Calu3 (cell line): Measurements from ENCODE around the gene CALML6. TPM values are rescaled to one million over a fixed set of nuclear protein-coding genes. Genes with fewer than 3 reads are reported as not detected.
"Not testable (repeated sequence)": the region's sequence is repeated elsewhere in the genome, so short reads cannot be mapped to it uniquely, and the experiment has no call there.

Source experiments
- BruUV-seq: library from RNA; stranded (reverse); fragments of 400-500 nt; replicated peaks from 2 replicates; lab custom pipeline; 2021; lab: Mats Ljungman, UMichigan
- CTCF ChIA-PET: fragments of 300-600 bp; sonication (Branson Sonifier 250); formaldehyde crosslinking; loops from one replicate; lab custom pipeline; 2022; ENCODE audit warnings: antibody characterized with exemption; lab: Charles Lee
- DNase-seq: peaks from one replicate; pipeline ENCODE4 v3.0.0; 2022
- H3K27ac Mint-ChIP-seq: one replicate; pipeline ENCODE4 v1.8.0; 2022; ENCODE audit warnings: mixed read lengths; ENCODE audit not compliant: unreplicated experiment
- H3K27me3 Mint-ChIP-seq: one replicate; pipeline ENCODE4 v1.8.0; 2022; ENCODE audit warnings: mixed read lengths; ENCODE audit not compliant: unreplicated experiment
- H3K36me3 Mint-ChIP-seq: one replicate; pipeline ENCODE4 v1.8.0; 2022; ENCODE audit warnings: mild to moderate bottlenecking, moderate library complexity, mixed read lengths; ENCODE audit not compliant: insufficient read depth, unreplicated experiment
- H3K4me1 Mint-ChIP-seq: one replicate; pipeline ENCODE4 v1.8.0; 2022; ENCODE audit warnings: mild to moderate bottlenecking, low read depth, mixed read lengths; ENCODE audit not compliant: unreplicated experiment
- H3K4me3 Mint-ChIP-seq: one replicate; pipeline ENCODE4 v1.8.0; 2022; ENCODE audit warnings: mild to moderate bottlenecking, low read depth, moderate library complexity, mixed read lengths; ENCODE audit not compliant: unreplicated experiment
- H3K9me3 Mint-ChIP-seq: one replicate; pipeline ENCODE4 v1.8.0; 2022; ENCODE audit warnings: low read depth, mixed read lengths; ENCODE audit not compliant: unreplicated experiment
- intact Hi-C: fragments of 100-400 bp; cut with micrococcal nuclease; formaldehyde crosslinking; loops from one replicate; pipeline ENCODE4 v1.10.0; 2022; ENCODE audit not compliant: unreplicated experiment
- total RNA-seq: library from RNA; stranded (reverse); gene quantifications from 2 replicates; pipeline ENCODE4 v1.2.3, GENCODE V29; 2022
- TF ChIP-seq, protein P1 (sequence below): fragments of 200-600 bp; IDR thresholded peaks from one replicate; pipeline ENCODE4 v1.8.0; 2022; ENCODE audit warnings: antibody characterized with exemption; ENCODE audit not compliant: unreplicated experiment

The CALML6 gene
- total RNA-seq, 1 experiment from 2014 or later, result 0.59 TPM

DNA sequence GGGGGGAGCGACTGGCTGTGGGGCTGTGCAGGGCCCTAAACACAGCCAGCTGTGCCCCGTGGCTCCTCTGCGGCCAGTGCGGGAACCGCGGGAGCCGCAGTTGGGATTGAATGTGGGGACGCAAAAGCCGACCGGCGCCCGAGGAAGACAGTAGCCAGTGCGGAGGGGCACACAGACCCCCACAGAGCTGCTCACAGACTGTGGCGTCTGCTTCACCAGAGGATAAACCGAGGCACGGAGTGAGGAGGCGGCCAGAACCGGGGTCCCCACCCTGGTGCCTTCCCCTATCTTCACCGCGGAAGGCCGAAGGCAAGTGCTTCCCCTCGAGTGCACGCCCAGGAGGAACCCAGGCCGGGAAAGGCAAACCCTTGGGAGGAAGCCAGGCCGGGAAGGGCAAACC lies 12.7 kb downstream of the CALML6 start:
- CTCF ChIA-PET, result no interaction called here
- TF ChIP-seq, protein P1, sequence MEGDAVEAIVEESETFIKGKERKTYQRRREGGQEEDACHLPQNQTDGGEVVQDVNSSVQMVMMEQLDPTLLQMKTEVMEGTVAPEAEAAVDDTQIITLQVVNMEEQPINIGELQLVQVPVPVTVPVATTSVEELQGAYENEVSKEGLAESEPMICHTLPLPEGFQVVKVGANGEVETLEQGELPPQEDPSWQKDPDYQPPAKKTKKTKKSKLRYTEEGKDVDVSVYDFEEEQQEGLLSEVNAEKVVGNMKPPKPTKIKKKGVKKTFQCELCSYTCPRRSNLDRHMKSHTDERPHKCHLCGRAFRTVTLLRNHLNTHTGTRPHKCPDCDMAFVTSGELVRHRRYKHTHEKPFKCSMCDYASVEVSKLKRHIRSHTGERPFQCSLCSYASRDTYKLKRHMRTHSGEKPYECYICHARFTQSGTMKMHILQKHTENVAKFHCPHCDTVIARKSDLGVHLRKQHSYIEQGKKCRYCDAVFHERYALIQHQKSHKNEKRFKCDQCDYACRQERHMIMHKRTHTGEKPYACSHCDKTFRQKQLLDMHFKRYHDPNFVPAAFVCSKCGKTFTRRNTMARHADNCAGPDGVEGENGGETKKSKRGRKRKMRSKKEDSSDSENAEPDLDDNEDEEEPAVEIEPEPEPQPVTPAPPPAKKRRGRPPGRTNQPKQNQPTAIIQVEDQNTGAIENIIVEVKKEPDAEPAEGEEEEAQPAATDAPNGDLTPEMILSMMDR, result no peak
- Mint-ChIP-seq H3K27me3 (peaks cover 35% of the 10 kb centered on the region), H3K4me1 (no peaks in the 10 kb centered on the region), H3K27ac (no peak overlapping the region), H3K4me3 (no peak overlapping the region), H3K9me3 (no peaks in the 10 kb centered on the region), H3K36me3 (no peaks in the 10 kb centered on the region)
- intact Hi-C loops, result no loop called here
- no peak for DNase-seq
- BruUV-seq, result no TSS peak

DNA sequence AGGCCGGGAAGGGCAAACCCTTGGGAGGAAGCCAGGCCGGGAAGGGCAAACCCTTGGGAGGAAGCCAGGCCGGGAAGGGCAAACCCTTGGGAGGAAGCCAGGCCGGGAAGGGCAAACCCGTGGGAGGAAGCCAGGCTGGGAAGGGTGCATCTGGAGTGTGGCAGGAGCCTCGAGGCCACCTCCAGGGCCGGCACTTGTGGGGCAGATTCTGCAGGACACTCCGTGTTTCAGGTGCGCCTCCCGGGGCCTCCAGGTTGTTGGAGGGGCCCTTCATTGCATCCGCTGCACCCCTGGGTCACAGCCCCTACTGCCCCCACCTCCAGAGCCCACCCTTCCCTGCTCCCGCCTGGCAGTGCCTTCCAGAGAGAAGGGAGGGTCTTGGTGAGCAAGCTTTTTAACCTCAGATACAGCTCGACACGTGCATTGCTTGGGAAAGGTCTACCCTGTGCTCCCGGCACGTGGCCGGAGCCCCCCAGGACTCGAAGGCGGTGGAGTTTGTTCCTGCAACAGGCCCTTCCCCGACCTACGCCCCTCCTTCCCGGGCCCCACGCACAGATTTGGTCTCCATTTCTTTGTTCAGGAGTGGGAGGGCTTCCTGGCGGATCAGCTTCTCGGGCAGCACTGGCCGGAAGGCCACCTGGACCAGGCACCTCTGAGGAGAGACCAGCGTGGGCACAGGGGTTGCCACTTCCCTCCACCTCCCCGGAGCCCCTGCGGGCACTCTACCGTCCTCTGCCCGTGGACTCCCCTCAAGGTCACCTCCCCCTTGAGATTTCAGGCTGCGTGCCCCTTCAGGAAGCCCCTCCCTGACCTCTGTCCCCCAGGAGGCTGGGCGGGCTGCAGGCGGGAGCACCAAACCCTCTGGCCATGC lies 13.4 kb downstream of the CALML6 start:
- H3K27me3 Mint-ChIP-seq, result peaks cover 35% of the 10 kb centered on the region
- H3K36me3 Mint-ChIP-seq, result no peaks in the 10 kb centered on the region
- no peak overlapping the region for H3K4me3 Mint-ChIP-seq
- DNase-seq, result no peak
- H3K27ac Mint-ChIP-seq, result no peak overlapping the region
- no peaks in the 10 kb centered on the region for H3K4me1 Mint-ChIP-seq
- no TSS peak for BruUV-seq
- intact Hi-C loops, result no loop called here
- CTCF ChIA-PET, result no interaction called here
- H3K9me3 Mint-ChIP-seq, result no peaks in the 10 kb centered on the region
- TF ChIP-seq, protein P1, result no peak

DNA sequence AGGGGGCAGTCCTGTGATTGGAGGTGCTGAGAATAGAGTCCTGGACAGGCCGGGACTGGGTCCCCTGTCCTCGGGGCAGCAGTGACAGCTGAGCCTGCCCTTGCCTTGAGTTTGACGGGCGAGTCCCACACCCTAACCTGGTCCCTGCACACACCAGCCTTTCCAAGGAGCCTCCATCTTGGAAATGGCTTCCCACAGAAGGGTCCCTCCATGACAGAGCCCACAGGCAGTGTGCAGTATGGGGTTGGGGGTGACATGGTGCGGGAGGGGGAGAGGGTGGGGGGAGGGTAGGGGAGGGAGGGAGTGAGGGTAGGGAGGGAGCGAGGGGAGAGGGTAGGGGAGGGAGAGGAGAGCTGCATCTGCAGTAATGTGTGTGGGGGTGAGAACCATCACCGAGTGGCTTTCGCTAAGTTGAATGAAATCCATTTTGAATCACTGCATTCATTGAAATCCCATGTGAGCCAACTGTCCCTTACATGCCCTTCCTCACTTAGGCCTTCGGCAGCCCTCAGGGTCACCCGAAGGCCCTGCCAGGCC lies 14.1 kb downstream of the CALML6 start:
- H3K4me1 Mint-ChIP-seq, result no peaks in the 10 kb centered on the region
- no peak for DNase-seq
- peaks cover 33% of the 10 kb centered on the region for H3K27me3 Mint-ChIP-seq
- intact Hi-C loops, result no loop called here
- no peaks in the 10 kb centered on the region for H3K36me3 Mint-ChIP-seq
- no TSS peak for BruUV-seq
- no peak overlapping the region for H3K4me3 Mint-ChIP-seq
- CTCF ChIA-PET, result no interaction called here
- peaks cover 2% of the 10 kb centered on the region for H3K9me3 Mint-ChIP-seq
- TF ChIP-seq, protein P1, result no peak
- no peak overlapping the region for H3K27ac Mint-ChIP-seq

DNA sequence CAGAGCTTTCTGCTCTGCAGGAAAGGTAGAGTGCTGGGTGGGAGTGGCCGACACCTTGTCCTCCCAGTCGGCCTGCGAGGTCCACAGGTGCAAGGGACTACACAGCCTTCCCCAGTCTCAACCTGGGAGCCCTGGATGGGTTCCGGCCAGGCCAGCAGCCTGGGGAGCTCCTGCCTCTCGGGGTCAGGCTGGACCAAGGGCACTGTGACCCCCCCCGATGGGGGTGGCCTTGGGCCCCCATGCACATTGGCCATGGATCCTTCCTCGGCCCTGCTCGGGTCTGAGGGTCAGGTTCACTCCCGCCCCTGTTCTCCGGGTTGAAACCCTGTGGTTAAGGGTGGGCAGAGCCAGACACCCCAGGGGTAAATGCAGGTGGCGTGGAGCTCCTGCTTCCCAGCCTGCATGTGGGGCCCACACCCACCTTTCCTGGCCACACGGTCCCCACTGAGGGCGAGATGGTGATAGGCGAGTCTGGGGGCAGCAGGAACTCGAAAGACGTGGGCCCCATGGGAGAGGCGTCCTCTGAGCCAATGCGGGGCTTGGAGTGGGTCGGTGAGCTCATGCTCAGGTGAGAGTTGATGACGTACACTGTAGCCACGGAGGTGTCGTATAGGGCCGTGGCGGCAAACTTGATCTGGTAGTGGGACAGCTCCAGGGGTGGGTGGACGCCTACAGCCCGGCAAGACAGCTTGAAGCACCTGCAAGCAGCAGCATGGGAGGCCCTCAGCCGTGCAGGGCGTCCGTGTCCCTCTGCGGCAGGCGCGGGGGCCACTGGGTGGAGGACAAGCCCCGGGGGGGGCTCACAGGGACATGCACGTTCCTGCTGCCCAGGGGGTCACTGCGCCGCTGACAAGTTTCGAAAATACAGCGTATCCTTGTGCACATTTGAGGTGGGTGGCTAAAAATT lies 14.8 kb downstream of the CALML6 start:
- H3K9me3 Mint-ChIP-seq, result peaks cover 4% of the 10 kb centered on the region
- H3K4me1 Mint-ChIP-seq, result no peaks in the 10 kb centered on the region
- no peaks in the 10 kb centered on the region for H3K36me3 Mint-ChIP-seq
- H3K27ac Mint-ChIP-seq, result no peak overlapping the region
- no peak for DNase-seq
- peaks cover 30% of the 10 kb centered on the region for H3K27me3 Mint-ChIP-seq
- TF ChIP-seq, protein P1, result no peak
- H3K4me3 Mint-ChIP-seq, result no peak overlapping the region
- CTCF ChIA-PET, result no interaction called here
- intact Hi-C loops, result no loop called here
- BruUV-seq, result no TSS peak

DNA sequence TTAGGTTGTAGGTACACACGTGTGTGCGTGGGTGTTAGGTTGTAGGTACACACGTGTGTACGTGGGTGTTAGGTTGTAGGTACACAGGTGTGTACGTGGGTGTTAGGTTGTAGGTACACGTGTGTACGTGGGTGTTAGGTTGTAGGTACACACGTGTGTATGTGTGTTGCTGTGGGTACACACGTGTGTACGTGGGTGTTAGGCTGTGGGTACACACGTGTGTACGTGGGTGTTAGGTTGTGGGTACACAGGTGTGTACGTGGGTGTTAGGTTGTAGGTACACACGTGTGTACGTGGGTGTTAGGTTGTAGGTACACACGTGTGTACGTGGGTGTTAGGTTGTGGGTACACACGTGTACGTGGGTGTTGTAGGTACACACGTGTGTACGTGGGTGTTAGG lies 19.8 kb downstream of the CALML6 start:
- BruUV-seq, CTCF ChIA-PET, H3K9me3 Mint-ChIP-seq, H3K36me3 Mint-ChIP-seq, H3K4me1 Mint-ChIP-seq, H3K4me3 Mint-ChIP-seq, DNase-seq, intact Hi-C loops, H3K27ac Mint-ChIP-seq: not testable (repeated sequence)
- H3K27me3 Mint-ChIP-seq, result peaks cover 17% of the 10 kb centered on the region
